ENCODE data around the gene GLI2. TPM values are rescaled to one million over a fixed set of nuclear protein-coding genes. Genes with fewer than 3 reads are reported as not detected.

GLI2 gene
- total RNA-seq, 2 experiments from 2014 or later = 1.2 to 1.9 TPM

DNA sequence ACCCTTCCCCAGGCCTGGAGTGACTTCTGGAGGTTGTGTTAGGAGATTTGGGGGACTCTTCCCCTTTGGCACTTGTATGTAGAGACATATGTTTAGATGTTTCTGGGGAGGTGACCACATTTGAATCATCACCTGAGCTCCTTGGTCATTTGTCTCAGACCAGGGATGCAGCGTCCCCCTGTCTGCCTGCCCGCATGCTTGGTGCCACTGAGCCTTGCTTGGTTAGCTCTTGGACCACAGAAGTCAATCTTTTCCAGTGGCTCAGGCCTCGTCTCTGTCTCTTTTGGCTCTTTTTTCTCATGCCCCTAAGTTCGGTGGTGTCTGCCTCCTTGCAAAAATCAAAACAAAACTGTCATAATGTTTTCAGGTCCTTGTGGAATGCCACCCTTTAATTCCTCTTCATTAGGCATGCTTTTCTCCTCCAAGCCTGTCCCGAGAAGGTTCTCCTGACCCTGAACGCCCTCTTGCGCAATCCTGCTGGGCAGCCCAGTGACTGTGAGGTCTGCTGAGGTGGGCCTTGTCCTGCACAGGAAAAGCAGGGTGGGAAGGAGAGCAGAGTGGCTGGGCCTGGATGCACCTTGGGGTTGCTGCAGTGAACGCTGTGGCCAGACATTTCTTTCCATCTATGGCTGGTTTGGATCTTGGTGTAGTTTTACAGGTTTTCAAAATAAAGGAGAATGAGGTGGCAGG is 24.9 kb downstream of the GLI2 start:
- POLR2A ChIA-PET = no interaction called here
- no peak overlapping the region for H3K4me3 Mint-ChIP-seq
- H3K27me3 Mint-ChIP-seq = peaks cover 17% of the 10 kb centered on the region
- no peaks in the 10 kb centered on the region for H3K9me3 Mint-ChIP-seq
- ATAC-seq (ENCODE audit: low read depth) (no peak), DNase-seq (no peak)
- no peaks in the 10 kb centered on the region for H3K36me3 Mint-ChIP-seq
- no peaks in the 10 kb centered on the region for H3K4me1 Mint-ChIP-seq
- H3K27ac Mint-ChIP-seq = no peak overlapping the region

GRCh38 chr2:120761164-120761861 is 25.6 kb downstream of the GLI2 start:
- ATAC-seq (ENCODE audit: low read depth) = no peak
- Mint-ChIP-seq H3K36me3 (no peaks in the 10 kb centered on the region), H3K4me1 (no peaks in the 10 kb centered on the region), H3K4me3 (no peak overlapping the region), H3K27ac (no peak overlapping the region), H3K9me3 (no peaks in the 10 kb centered on the region), H3K27me3 (peaks cover 13% of the 10 kb centered on the region)
- POLR2A ChIA-PET = no interaction called here
- peak; percentile 13 for DNase-seq

GRCh38 chr2:120761911-120762310 is 26.2 kb downstream of the GLI2 start:
- ATAC-seq (ENCODE audit: low read depth) = no peak
- POLR2A ChIA-PET = no interaction called here
- Mint-ChIP-seq H3K9me3 (no peaks in the 10 kb centered on the region), H3K36me3 (no peaks in the 10 kb centered on the region), H3K27me3 (peaks cover 7% of the 10 kb centered on the region), H3K4me1 (no peaks in the 10 kb centered on the region), H3K27ac (no peak overlapping the region), H3K4me3 (no peak overlapping the region)
- DNase-seq = no peak

GRCh38 chr2:120762341-120763061 is 26.8 kb downstream of the GLI2 start:
- Mint-ChIP-seq H3K4me1 (no peaks in the 10 kb centered on the region), H3K27me3 (peaks cover 3% of the 10 kb centered on the region), H3K9me3 (no peaks in the 10 kb centered on the region), H3K27ac (no peak overlapping the region), H3K4me3 (no peak overlapping the region), H3K36me3 (no peaks in the 10 kb centered on the region)
- no peak for DNase-seq
- POLR2A ChIA-PET = no interaction called here
- no peak for ATAC-seq (ENCODE audit: low read depth)

- Mint-ChIP-seq H3K9me3 (no peaks in the 10 kb centered on the region), H3K36me3 (no peaks in the 10 kb centered on the region), H3K4me3 (no peak overlapping the region), H3K4me1 (no peaks in the 10 kb centered on the region), H3K27ac (no peak overlapping the region), H3K27me3 (no peaks in the 10 kb centered on the region)
- ATAC-seq (ENCODE audit: low read depth) (no peak), DNase-seq (no peak)
- POLR2A ChIA-PET = no interaction called here
Observed at GRCh38 chr2:120763508-120763907, 27.8 kb downstream of the GLI2 start.

DNA sequence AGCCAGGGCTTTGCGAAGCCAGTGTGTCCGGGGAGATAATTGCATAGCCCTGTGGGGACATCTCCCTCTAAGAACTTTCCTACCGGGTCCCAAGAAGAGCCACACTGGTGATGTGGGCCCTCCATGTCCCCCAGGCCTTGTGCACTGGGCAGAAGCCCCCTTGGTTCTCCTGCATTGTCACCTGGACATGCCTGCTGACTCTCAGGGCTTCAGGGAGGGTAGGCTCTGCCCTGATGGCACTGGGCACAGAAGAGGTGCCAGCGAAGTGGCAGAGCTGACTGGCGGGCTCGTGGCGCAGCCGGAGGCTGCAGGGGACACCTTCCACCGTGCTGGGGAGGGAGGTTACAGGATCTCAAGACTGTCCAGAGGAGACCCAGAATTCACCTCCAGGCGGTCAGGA is 28.3 kb downstream of the GLI2 start:
- Mint-ChIP-seq H3K4me1 (no peaks in the 10 kb centered on the region), H3K9me3 (no peaks in the 10 kb centered on the region), H3K27ac (no peak overlapping the region), H3K4me3 (no peak overlapping the region), H3K36me3 (no peaks in the 10 kb centered on the region), H3K27me3 (no peaks in the 10 kb centered on the region)
- POLR2A ChIA-PET = no interaction called here
- DNase-seq (peak; percentile 19), ATAC-seq (ENCODE audit: low read depth) (no peak)

DNA sequence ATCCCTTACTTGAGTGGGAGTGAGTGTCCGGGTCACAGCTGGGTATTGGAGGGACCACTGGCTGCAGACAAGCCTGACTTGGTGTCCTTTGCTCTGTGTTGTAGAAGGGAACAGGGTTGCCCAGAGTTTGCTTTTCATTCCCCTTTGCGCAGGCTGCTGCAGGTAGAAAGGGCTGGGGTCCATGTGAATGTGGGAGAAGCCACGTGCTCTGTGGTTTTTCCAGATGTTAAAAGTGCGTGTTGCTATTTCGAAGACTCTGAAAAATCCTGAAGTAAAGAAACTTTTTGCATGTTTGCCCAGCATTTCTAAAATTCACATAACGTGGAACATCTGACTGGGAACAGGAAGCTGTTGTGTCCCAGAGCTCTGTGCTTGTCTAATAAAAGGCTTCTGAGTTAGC is 28.8 kb downstream of the GLI2 start:
- ATAC-seq (ENCODE audit: low read depth) (no peak), DNase-seq (no peak)
- Mint-ChIP-seq H3K9me3 (no peaks in the 10 kb centered on the region), H3K4me1 (no peaks in the 10 kb centered on the region), H3K27me3 (no peaks in the 10 kb centered on the region), H3K27ac (no peak overlapping the region), H3K4me3 (no peak overlapping the region), H3K36me3 (no peaks in the 10 kb centered on the region)
- POLR2A ChIA-PET = no interaction called here

- Mint-ChIP-seq H3K4me1 (no peaks in the 10 kb centered on the region), H3K36me3 (no peaks in the 10 kb centered on the region), H3K9me3 (no peaks in the 10 kb centered on the region), H3K4me3 (no peak overlapping the region), H3K27ac (no peak overlapping the region), H3K27me3 (no peaks in the 10 kb centered on the region)
- no peak for DNase-seq
- POLR2A ChIA-PET = no interaction called here
- no peak for ATAC-seq (ENCODE audit: low read depth)
Observed at GRCh38 chr2:120764991-120765677, 29.5 kb downstream of the GLI2 start.

GRCh38 chr2:120765678-120766469 is 30.2 kb downstream of the GLI2 start:
- Mint-ChIP-seq H3K4me3 (no peak overlapping the region), H3K4me1 (no peaks in the 10 kb centered on the region), H3K36me3 (no peaks in the 10 kb centered on the region), H3K27me3 (no peaks in the 10 kb centered on the region), H3K9me3 (no peaks in the 10 kb centered on the region), H3K27ac (no peak overlapping the region)
- no peak for ATAC-seq (ENCODE audit: low read depth)
- DNase-seq = no peak
- POLR2A ChIA-PET = no interaction called here

- no peak overlapping the region for H3K4me3 Mint-ChIP-seq
- POLR2A ChIA-PET = no interaction called here
- no peaks in the 10 kb centered on the region for H3K27me3 Mint-ChIP-seq
- DNase-seq = no peak
- H3K27ac Mint-ChIP-seq = no peak overlapping the region
- ATAC-seq (ENCODE audit: low read depth) = no peak
- no peaks in the 10 kb centered on the region for H3K36me3 Mint-ChIP-seq
- no peaks in the 10 kb centered on the region for H3K4me1 Mint-ChIP-seq
- no peaks in the 10 kb centered on the region for H3K9me3 Mint-ChIP-seq
Observed at GRCh38 chr2:120766470-120767351, 31.0 kb downstream of the GLI2 start.

DNA sequence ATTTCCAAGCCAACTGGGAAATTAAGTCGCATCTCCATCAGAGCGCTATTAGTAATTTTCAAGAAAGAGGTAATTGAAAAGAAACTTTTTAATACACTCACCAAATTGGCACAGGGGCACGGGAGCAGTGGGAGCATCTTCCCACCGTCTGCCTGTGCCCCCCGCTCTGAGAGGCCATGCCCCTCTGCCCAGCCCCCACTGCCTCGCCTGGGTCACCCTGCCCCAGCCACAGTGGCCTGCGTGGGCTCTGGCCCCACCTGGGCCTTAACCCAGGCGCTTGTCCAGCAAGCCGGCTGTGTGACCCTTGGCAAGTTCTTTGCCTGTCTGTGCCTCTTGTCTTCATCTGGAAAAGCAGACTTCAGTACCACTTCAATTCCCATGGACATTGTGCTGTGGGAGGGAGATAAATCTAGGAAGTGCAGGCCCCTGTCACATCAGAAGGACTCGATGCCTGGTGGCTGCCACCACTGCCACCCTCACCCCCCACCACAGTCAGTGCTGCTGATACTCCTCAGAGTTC is 31.9 kb downstream of the GLI2 start:
- Mint-ChIP-seq H3K36me3 (no peaks in the 10 kb centered on the region), H3K27ac (no peak overlapping the region), H3K4me3 (no peak overlapping the region), H3K27me3 (no peaks in the 10 kb centered on the region), H3K4me1 (no peaks in the 10 kb centered on the region), H3K9me3 (no peaks in the 10 kb centered on the region)
- no peak for DNase-seq
- POLR2A ChIA-PET = no interaction called here
- no peak for ATAC-seq (ENCODE audit: low read depth)
